GM21786 (cell line): ENCODE data around the gene RBM6.
"Not testable (repeated sequence)": the region's sequence is repeated elsewhere in the genome, so short reads cannot be mapped to it uniquely, and the experiment has no call there.

Experiments used
- ATAC-seq: cut with Tn5 transposase; IDR thresholded peaks from one replicate; pipeline ENCODE4 v1.9.1; 2021; ENCODE audit not compliant: unreplicated experiment

The RBM6 gene, protein sequence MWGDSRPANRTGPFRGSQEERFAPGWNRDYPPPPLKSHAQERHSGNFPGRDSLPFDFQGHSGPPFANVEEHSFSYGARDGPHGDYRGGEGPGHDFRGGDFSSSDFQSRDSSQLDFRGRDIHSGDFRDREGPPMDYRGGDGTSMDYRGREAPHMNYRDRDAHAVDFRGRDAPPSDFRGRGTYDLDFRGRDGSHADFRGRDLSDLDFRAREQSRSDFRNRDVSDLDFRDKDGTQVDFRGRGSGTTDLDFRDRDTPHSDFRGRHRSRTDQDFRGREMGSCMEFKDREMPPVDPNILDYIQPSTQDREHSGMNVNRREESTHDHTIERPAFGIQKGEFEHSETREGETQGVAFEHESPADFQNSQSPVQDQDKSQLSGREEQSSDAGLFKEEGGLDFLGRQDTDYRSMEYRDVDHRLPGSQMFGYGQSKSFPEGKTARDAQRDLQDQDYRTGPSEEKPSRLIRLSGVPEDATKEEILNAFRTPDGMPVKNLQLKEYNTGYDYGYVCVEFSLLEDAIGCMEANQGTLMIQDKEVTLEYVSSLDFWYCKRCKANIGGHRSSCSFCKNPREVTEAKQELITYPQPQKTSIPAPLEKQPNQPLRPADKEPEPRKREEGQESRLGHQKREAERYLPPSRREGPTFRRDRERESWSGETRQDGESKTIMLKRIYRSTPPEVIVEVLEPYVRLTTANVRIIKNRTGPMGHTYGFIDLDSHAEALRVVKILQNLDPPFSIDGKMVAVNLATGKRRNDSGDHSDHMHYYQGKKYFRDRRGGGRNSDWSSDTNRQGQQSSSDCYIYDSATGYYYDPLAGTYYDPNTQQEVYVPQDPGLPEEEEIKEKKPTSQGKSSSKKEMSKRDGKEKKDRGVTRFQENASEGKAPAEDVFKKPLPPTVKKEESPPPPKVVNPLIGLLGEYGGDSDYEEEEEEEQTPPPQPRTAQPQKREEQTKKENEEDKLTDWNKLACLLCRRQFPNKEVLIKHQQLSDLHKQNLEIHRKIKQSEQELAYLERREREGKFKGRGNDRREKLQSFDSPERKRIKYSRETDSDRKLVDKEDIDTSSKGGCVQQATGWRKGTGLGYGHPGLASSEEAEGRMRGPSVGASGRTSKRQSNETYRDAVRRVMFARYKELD

DNA sequence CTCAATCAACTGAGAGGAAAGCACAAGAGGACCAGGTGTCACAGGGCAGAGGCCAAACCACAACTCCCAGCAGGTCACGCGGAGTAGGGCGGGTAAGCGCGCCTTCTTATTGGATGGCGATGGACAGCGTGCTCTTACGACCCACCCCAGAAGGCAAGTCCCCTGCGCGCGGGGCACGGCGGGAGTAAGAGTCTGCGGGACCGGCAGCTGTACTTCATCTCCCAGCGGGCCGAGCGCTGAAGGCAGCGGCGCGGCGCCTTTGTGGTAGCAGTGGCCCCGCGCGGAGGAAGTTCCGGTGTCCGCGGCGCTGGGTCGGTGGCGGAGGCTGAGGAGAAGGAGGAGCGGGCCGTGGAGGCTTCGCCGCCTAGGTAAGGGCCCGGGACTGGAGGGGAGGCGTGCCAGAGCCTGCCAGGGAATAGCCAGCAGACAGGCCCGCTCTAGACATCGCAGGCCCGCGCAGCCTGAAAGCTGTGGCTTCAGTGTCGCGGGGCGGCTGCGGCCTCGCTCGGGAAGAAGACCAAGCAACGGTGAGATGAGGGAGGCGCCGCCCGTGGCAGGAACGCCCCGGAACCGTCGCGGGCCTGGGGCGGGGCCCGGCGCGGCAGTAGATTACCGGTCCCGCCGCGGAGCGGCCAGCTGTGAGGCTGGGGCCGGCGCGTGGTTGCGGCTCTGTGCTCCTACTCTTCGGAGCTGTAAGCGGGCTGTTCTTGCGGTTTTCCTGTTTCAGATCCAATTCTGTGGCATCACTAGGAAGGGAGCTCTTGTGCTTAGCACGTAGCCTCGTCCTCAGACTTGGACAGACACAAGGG, at the start of gene RBM6:
RBM6 (plus strand) TSS at position 293 of the 809 bp plus-strand sequence. CDS start 22,492 bp downstream, outside the sequence.
- ATAC-seq: peak; percentile 92

DNA sequence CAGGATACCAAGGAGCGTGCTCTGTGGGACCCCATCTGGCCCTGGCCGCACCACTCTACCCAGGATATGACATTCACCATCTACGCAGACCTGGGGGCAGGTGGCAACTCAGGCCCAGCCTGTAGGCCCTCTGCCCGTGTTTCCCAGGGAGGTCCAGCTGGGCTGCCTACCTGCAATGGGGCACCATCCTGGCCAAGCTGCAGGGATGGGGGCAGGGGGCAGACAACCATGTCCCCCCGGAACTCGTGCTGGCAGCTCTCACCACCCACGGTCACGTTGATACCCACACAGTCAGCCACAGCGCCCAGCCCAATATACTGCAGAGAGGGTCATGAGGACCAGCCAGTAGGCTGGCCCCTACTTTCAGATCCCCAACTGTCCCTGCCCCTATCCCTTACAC, 44.2 kb upstream of the RBM6 start:
- no peak for ATAC-seq

DNA sequence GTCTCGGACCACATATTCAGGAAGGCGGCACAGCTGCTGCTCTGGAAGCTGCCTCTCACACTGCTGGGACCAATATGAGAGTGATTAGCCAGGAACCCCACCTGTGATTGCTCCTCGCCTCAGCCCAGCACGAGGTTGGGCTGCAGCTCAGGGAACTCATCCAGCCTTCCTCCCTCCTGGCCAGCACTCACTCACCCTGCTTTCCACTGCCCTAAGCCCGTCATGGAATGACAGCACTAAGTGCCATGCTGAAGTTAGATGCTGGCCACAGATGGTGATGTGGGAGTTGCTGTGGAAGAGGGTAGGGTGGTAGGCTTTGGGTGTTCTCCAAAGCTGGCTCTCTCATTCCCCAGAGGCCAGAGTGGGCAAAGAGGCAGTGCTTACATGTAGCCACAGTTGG, 43.6 kb upstream of the RBM6 start:
- ATAC-seq: no peak

DNA sequence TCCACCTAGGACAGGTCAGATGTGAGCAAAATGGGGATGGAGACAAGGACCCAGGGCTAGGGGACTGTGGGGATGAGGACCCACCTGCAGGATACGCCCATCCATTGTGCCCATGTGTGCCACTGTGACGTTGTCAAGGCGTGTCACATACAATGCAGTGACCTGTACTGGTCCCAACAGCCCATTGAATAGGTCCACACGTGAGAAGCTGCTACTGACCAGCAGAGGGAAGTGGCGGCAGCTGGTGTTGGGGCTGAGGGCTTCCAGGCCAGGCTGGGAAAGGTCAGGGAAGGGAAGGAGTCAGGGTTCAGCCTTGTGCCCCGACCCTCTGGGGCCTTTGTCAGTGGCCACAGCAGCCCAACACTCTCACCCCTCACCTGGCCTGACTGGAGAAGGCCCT, 41.0 kb upstream of the RBM6 start:
- ATAC-seq: no peak

DNA sequence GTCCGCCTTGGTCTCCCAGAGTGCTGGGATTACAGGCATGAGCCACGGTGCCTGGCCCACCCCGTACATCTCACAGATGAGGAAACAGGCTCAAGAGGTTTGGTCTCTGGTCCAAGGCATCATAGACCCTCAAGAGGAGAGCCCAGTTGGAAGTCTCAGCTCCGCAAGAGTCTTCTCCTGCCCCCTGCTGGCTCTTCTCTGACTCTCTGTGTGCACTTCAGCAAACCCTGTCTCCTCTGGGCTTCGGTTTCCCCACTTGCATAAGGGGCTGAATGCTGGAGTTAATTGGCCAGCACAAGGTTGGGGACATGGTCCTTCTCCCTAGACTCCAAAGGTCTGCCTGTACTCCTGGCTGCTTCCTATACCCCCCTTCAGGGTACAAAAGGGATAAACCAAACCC, 40.1 kb upstream of the RBM6 start:
- ATAC-seq: no peak

DNA sequence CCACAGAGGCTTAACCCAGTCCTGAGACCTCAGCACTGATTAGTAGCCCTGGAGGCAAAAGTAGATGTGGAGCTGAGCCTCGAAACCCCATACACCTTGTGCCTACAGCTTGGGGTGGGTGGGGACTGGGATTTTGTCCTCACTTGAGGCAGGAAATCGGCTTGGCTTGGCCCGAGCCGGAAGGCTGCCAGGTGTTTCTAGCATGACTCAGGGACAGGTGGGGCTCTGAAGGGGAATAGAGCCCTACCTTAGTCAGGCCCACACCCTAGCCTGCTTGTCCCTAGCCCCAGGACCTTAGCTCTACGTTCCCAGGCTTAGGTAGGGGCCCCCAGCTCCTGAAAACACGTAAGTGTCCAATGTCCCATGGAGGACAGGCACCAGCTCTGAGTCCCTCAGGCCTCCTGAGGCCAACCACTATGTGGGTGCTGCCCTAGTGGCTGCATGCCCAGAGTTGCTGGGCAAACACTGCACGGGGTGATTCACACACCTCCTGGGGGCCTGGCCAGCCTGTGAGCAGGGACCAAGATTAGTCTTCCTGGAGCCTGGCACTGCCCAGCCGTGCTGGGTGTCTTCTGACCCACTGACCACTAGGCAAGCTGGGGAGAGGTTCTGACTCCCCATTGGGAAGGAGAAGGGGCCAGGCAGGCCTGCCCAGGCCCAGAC, 39.3 kb upstream of the RBM6 start:
- no peak for ATAC-seq

DNA sequence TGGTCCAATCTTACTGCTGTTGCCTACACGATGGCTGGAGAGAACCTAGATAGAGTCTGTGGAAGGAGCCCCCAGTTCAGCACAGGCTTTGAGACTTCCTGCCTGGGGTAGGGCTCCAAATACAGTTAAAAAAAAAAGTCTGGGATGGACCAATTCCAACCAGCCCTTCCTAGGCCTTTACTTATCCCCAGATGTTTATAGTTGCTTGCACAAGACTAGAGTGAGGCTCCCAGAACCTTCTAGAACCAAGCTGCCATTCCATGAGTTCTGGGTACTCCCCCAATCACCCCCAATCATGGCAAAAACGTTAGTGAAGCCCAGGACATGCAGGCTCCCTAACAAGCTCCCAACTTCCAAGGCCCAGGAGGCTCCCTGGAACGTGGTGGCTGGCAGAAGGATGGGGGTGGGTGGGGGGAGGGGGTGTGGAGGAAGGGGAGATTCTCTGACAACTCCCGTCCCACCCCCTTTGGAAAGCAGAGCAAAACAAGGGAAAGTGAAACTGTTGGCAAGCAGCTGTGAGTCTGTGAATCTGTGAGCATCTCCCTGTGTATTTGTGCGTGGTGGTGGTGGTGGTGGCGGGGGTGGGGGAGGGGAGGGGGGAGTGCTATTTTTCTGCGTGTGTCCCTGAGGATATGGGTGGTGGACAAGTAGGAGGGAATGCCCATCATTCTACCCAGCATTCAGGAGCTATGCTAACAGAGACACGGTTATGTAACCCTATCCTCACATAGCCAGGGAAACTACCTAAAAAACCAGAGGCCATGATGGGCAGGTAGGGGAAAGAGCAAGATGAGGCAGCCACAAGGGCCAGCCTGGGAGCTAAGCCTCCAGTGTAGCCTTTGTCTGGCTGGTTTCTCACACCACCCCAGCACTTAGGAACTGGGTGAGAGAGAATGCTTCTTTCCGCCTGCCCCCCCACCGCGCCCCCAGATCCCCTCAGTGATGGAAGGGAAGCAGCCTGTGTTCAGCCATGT, 38.3 kb upstream of the RBM6 start:
- ATAC-seq: no peak

DNA sequence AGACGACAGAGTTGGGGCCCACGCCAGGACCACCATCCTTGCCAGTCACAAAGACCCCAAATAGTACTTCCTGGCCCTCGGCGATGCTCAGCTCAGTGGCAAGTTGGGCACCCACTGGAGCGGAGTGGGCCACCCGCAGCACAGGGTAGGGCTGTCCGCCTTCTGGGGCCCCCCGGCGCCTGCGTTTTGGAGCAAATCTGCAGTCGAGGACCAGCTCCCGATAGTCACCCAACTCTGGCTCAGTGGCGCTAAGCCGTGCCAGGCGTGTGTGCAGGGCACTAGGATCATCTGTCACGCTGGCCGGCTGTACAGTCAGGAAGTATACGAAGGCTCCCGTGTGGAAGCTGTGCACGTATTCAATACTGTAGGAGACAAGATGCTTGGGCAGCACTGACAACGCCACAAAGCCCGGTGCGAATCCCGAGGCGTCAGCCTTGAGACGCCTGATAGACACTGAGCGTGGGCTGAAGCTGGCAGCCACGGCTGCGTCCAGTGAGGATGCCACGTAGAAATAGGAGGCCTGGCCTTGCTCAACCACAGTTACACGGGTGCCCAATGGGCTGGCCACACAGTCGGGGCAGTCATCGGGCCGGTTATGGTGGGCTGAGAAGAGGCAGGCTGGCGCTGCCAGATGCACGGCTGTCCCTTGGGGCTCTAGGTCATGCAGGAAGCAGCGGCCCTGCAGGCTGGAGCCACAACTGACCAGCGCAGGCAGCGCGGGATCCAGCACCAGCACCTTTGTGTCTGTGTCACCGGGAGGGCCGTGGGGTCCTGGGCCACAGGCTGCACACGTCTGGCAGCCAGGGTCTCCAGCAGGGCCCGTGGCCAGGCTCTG, 37.2 kb upstream of the RBM6 start:
- ATAC-seq: no peak

DNA sequence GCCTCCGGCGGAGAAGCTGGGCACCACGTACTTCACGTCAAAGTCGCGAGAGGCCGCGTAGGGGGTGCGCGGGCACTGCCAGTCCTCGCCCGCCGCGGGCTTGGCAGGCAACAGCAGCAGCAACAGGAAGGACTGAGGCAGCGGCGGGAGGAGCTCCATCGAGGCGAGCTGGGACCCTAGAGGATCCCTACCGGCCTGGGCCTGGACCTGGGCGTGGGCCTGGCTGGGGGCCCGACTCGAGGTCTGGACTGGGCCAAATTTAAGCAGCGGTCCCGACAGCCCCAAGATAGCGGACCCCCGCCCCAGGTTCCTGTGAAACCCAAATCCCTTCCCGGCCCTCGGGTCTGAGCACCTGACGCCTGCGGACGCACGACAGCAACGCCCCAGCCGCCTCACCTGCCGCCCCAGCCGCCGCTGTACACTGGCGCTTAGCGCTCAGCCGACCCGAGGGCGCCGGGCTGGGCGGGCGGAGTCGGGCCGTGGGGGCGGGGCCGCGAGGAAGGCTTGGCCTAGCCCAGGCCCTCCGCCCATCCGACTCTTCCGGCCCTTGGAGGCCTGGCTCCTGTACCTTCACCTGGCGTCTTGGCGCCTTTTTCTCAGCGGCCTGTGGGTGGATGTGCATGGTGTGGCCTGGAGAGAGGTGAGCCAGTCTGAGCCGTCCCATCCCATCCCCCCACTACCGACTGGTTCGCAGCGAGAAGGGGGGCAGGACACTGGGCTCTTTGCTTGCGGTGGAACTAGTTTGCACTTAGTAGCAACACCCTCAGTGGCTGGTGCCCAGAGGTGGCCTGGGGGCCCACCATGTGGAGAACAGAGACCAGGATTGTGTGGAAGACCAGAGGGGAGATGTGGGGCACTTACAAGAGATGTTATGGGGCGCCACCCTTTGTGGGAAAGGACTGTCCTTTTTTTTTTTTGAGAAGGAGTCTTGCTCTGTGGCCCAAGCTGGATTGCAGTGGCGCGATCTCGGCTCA, 36.2 kb upstream of the RBM6 start, which contains the start of gene MST1R:
MST1R (minus strand) TSS at position 423 of the 974 bp plus-strand sequence; CDS start at position 159, 264 bp downstream.
- ATAC-seq: peak; percentile 64

DNA sequence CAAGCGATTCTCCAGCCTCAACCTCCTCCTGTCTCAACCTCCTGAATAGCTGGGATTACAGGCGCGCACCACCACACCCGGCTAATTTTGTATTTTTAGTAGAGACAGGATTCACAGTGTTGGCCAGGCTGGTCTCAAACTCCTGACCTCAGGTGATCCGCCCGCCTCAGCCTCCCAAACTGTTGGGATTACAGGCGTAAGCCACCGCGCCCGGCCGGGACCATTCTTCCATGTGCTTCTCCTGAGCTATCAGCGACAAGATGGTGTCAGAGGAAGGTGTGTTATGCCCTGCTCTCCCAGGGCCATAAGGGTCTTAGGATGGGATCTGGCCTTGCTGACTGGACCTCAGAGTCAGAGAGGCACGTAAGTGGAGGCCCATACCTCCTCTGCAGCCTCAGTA, 35.5 kb upstream of the RBM6 start:
- not testable (repeated sequence) for ATAC-seq

DNA sequence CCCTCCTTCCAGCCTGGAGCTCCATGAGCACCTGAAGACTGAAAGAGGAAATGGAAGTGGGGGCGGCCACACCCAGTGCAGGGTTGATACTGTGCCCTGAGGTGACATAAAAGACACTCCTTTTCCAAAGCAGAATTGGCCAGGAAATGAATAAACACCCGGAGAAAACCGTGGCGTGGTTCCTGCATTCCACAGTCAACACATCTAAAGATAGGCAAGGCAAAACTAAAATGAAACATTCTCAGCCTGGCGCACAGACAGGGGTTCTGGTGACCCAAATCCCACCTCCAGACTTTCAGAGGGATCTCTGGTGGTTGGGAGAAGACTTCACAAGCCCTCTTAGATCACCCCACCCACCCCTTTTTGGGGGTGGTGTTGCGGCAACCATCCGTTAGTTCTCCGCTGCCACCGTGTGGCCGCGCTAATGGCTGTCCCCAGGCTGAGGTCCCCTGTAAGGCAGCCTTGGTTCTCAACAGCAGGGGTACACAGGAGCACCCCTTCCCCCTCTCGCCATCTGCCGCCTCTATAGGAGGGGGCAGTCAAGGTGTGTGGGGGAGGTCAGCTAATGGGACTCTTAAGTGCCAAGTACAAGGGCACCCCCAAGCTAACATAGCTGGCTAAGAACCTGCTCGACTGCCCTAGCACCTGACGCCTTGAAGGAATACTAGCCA, 33.7 kb upstream of the RBM6 start:
- no peak for ATAC-seq

DNA sequence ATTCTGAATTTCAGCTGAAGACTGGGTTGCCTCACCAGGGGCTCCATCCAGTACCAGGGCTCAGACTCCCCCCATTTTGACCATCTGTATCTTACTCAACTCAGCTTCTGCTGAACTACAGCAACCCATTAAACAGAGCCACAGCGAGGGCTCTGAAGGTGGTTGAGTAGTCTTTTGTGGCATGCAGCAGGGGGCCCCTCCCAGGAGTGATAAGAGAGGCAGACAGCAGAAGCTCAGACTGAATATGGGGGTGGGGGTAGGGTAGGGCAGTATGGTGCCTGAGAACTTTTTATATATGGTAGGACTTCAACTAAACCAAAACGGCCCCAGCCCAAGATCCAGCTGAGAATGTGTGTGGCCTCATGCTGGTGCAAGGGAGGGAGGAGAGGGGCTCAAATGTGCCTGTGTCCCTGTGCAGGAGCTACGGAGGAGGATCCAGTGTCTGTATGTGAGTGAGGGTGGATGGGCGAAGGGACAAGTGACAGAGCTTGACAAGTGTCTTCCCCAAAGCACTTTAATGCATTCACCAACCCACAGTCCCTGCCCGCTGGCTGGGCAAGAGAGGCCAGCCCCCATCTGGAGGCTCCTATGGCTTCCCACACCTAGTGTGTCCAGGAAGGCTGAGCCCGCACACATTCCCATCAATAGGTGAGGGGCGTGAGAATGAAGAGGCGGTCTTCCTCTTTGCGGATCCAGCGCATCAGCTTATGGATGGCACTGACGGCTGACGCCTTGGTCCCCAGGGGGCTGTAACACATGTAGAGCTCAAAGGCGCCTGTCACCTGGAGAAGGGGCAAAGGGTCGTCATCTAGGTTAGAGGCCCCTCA, 31.4 kb upstream of the RBM6 start:
- ATAC-seq: no peak

DNA sequence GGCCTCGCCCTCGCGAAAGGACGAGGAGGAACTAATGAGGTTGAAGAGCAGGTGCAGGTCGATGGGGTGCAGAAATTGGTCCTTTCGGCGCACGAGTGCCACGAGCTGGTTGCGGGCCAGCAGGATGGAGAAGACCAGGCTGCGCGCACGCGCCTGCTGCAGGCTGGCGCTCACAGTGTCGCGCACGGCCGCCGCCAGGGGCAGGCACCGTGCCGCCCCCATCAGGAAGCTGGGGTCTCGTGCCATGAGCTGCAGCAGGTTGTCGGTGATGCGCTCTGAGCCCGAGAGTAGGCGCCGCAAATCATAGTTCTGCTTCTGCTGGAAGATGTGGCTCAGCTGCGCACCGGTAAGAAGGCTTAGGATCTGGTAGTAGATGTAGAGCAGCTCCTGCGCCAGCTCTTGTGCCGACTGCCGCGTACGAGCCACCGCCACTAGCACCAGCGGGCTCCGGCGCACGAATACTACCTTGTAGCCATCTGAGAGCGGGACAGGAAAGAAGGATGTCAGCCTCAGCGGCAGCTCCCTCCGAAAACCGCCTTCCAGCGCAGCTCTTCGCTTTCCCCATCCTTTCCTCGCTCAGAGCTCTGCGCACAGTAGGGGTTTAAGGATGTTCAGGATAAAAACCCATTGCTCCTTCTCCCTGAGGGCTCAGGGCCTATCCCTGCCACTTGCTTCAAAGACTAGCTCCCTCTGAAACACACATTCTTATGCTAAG, 29.4 kb upstream of the RBM6 start:
- no peak for ATAC-seq

DNA sequence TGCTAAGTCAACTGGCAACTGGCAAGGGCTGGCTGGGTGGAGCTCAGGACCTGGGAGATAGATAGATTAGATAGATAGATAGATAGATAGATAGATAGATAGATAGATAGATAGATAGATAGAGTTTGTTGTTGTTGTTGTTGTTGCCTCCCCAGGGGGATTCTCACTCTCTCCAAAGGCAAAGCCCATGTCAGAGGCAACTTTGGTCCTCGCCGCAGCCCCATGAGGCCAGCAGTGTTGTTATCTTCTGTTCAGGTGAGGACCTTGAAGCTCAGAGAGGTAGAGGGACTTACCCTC, 28.9 kb upstream of the RBM6 start:
- no peak for ATAC-seq

DNA sequence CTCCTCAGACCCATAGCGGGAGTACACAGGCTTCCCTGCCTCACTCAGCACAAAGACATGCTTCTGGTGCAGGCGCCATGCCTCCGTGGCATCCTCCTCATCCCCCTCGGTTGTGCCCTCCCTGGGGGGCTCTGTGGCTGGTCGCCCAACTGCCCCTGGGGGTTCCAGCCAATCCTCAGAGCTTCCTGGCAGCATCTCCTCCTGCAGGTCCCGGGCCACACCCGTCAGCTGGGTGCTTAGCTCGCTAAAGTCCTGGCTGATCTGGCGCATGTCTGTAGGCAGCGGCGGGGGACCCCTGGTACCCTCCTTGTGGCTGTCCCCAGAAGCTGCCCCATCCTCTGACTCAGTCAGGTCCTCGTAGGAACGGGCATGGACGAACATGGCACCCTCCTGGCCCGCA, 28.3 kb upstream of the RBM6 start:
- no peak for ATAC-seq
